HG03575 (cell line): ENCODE measurements around the gene FES.
"Not testable (repeated sequence)": the region's sequence is repeated elsewhere in the genome, so short reads cannot be mapped to it uniquely, and the experiment has no call there.

Experiments used
- ATAC-seq: cut with Tn5 transposase; IDR thresholded peaks from one replicate; pipeline ENCODE4 v1.9.1; 2021; ENCODE audit not compliant: unreplicated experiment, insufficient number of reproducible peaks, low FRiP score; ENCODE audit errors: extremely low read depth

The FES gene

GRCh38 chr15:90872486-90873184 lies 11.7 kb upstream of the FES start:
- ATAC-seq = no peak

DNA sequence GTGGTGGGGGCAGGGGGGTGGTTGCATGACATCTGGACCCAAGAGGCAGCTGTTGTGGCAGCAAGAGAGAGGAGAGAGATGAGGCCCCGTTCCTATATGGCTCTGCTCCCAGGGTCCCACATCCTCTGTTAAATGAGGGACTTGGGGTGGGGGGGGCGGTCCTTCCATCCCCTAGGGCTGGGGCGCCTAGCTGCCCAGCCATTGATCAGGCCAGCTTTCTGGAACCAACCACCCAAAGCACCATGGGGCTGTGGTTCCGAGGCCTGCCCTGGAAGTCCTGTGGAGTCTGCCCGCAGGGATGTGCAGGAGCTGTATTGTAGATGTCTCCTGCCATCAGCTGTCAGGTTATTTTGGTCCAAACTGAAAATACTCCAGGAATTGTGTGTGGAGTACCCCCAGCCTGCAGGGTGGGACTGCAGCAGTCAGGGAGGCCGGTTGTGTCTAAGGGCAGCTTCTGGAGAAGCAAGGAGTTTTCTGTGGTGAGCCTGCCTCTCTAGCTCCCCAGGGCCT lies 10.8 kb upstream of the FES start:
- ATAC-seq = no peak

DNA sequence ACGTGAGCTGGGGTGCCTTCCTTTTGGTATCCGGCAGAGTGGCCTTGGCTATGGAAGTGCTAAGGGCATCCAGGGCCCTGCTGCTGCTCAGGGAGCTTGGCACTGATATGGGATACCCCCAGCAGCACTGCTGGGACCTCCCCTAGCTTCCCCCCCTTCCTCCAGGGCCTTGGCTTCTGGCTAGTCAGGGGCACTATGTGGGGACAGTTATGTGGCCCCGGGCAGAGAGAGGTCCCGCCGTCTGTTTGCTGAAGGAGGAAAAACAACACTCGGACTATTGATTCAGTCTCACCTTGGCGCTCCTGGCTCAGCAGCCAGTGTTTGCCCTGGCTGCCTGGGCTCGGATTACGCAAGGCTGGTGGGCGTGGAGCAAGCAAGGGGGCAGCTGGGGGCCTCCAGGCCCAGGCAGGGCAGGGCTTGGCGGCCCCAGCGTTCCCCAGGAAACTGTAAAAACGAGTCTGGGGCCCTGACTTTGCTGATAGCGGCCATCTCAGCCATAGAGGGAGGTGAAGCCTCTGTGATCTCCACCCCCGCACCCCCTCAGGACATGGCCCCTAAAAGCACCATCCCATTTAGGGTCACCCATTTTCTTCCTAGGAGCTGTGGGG lies 10.2 kb upstream of the FES start:
- ATAC-seq = no peak

DNA sequence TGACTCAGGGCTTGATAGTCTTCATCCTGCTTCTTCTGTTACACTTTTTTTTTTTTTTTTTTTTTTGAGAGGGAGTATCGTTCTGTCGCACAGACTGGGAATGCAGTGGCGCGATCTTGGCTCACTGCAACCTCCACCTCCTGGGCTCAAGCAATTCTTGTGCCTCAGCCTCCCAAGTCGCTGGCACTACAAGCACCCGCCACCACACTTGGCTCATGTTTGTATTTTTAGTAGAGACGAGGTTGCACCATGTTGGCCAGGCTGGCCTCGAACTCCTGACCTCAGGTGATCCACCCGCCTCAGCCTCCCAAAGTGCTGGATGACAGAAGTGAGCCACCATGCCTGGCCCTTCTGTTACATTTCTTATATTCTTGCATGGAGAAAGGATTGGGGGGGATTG lies 9.3 kb upstream of the FES start:
- ATAC-seq = not testable (repeated sequence)

DNA sequence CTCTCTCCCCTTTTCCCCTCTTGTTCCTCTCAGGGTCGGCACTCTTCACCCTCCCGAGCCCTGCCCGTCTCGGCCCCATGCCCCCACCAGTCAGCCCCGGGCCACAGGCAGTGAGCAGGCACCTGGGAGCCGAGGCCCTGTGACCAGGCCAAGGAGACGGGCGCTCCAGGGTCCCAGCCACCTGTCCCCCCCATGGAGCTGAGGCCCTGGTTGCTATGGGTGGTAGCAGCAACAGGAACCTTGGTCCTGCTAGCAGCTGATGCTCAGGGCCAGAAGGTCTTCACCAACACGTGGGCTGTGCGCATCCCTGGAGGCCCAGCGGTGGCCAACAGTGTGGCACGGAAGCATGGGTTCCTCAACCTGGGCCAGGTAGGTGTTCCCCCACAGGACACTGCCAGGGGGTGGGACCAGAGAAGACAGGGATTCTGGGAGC lies 8.7 kb upstream of the FES start:
- no peak for ATAC-seq

DNA sequence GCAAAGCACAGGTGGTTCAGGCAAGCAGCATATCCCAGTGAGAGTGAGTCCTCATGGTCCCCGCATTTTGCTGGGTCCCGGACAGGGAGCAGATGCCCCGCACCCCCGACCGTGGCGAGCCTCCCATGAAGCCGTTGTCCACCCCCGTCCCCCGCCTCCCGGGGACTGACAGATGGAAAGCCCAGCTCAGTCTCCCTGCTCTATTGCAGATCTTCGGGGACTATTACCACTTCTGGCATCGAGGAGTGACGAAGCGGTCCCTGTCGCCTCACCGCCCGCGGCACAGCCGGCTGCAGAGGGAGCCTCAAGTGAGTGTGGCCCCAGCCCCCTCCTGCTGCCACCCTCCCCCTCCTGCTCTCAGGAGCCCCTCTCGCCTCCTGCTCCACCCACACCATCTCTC lies 8.3 kb upstream of the FES start:
- no peak for ATAC-seq

DNA sequence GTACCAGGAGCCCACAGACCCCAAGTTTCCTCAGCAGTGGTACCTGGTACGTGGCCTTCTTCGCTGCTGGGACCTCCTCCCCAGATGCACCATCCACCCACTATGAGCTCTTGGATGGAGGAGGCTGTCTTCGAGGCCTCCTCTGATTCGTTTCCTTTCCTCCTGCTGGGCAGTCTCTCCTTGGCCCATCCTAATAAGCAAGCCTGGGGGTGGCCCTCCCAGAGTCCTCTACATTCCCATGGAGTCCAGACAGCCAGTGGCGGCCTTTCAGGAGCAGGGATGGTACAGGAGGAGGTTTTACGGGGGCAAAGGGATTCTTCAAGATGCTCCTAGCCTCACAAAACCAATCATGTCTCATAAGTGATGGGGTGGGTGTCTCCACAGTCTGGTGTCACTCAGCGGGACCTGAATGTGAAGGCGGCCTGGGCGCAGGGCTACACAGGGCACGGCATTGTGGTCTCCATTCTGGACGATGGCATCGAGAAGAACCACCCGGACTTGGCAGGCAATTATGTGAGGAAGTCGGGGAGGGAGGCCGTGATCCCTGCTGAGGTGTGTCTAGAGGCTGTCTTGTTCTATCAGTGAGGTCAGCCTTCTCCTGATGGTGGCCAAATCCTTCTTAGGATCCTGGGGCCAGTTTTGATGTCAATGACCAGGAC lies 7.7 kb upstream of the FES start:
- no peak for ATAC-seq

DNA sequence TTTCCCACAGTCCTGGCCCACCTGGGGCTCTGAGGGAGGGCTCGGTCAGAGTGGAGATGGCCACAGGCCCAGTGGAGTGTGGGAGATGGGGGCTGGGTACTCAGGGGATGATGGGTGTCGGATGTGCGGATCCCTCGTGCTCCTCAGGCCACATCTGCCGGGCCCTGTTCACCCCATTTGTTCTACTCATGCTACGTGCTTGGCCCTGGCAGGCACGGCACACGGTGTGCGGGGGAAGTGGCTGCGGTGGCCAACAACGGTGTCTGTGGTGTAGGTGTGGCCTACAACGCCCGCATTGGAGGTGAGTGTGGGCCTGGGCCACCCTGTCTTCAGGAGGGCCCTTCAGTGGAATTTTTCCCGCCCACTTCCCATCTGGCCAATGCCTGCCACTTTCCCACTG lies 7.0 kb upstream of the FES start:
- ATAC-seq = no peak

- ATAC-seq = no peak
Observed at GRCh38 chr15:90877996-90878395, 6.3 kb upstream of the FES start.

- ATAC-seq = no peak
Observed at GRCh38 chr15:90878660-90879059, 5.6 kb upstream of the FES start.

DNA sequence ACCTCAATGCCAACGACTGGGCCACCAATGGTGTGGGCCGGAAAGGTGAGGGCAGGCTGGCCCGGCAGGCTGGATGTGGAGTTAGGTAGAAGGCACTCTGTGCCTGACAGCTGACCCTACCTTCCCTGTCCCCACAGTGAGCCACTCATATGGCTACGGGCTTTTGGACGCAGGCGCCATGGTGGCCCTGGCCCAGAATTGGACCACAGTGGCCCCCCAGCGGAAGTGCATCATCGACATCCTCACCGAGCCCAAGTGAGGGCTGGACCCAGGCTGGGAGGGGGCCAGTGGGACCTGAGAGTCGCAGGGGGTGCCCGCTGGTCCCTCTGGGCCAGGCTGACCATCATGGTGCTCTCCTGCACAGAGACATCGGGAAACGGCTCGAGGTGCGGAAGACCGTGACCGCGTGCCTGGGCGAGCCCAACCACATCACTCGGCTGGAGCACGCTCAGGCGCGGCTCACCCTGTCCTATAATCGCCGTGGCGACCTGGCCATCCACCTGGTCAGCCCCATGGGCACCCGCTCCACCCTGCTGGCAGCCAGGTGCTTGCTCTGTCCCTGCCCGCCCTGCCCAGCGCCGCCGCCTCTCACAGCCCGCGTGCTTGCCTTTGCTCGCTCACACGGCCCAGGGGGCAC lies 4.5 kb upstream of the FES start:
- ATAC-seq = no peak

- no peak for ATAC-seq
Observed at GRCh38 chr15:90880381-90881145, 3.7 kb upstream of the FES start.

DNA sequence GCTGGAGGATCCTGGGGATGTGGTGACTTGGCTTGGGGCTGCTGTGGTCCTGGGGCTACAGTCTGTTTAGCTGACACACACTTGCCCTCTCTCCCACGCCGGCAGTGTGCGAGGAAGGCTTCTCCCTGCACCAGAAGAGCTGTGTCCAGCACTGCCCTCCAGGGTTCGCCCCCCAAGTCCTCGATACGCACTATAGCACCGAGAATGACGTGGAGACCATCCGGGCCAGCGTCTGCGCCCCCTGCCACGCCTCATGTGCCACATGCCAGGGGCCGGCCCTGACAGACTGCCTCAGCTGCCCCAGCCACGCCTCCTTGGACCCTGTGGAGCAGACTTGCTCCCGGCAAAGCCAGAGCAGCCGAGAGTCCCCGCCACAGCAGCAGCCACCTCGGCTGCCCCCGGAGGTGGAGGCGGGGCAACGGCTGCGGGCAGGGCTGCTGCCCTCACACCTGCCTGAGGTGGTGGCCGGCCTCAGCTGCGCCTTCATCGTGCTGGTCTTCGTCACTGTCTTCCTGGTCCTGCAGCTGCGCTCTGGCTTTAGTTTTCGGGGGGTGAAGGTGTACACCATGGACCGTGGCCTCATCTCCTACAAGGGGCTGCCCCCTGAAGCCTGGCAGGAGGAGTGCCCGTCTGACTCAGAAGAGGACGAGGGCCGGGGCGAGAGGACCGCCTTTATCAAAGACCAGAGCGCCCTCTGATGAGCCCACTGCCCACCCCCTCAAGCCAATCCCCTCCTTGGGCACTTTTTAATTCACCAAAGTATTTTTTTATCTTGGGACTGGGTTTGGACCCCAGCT lies 2.9 kb upstream of the FES start:
- no peak for ATAC-seq

- ATAC-seq = no peak
Observed at GRCh38 chr15:90881978-90882721, 2.2 kb upstream of the FES start.

GRCh38 chr15:90882781-90883525 lies 1.4 kb upstream of the FES start:
- ATAC-seq = no peak

DNA sequence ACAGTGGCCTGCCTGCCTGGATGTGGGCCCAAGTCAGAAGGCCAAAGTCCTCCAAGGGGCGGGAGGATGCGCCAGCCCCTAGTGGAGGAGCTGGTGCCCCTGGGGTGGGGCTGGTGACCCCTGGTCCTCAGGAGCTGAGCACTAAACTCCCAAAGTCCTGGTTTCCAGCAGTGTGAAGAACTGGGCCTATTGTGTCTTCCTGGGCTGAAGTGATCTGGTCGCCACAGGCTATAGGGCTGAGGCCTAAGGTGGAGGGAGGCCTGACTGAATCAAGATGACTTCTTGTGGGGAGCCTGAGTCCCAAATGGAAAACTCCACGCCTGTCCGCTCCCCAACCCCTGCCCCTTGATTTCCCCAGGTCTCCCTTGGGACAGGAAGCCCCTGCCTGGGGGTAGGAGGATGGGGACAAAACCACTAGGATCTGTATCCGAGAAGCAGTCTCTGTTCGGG lies 753 bp upstream of the FES start:
- no peak for ATAC-seq
